Neural cell (in vitro differentiated cells): Measurements from ENCODE around the gene C1R. TPM values are rescaled to one million over a fixed set of nuclear protein-coding genes. Genes with fewer than 3 reads are reported as not detected.

Experiments
- H2AFZ ChIP-seq: fragments of 200-600, 300-800 bp; sonication (generic), shearing (Covaris generic); 2 replicates; pipeline ENCODE4 v1.6.0; 2014; ENCODE audit warnings: low read depth, mild to moderate bottlenecking, antibody characterized with exemption, low read length, moderate library complexity
- H3F3A ChIP-seq: fragments of 200-600 bp; shearing (Covaris generic); 2 replicates; pipeline ENCODE4 v1.6.1; 2016; ENCODE audit warnings: mild to moderate bottlenecking, moderate library complexity, mixed read lengths, antibody characterized with exemption, low read length; ENCODE audit not compliant: insufficient read depth, poor library complexity, severe bottlenecking
- H3K27ac ChIP-seq: fragments of 200-600, 300-800 bp; sonication (generic), shearing (Covaris generic); 2 replicates; pipeline ENCODE4 v1.5.1; 2014; ENCODE audit warnings: mild to moderate bottlenecking, low read length, moderate library complexity
- H3K27me3 ChIP-seq: fragments of 300-800, 200-600 bp; sonication (generic), shearing (Covaris generic); 2 replicates; pipeline ENCODE4 v1.6.0; 2014; ENCODE audit warnings: mild to moderate bottlenecking, low read depth, low read length, moderate library complexity; ENCODE audit not compliant: insufficient read depth
- H3K36me3 ChIP-seq: fragments of 300-800, 200-600 bp; sonication (generic), shearing (Covaris generic); 2 replicates; pipeline ENCODE4 v1.5.1; 2014; ENCODE audit warnings: mild to moderate bottlenecking, antibody characterized with exemption, low read length, moderate library complexity; ENCODE audit not compliant: insufficient read depth
- H3K4me2 ChIP-seq: fragments of 300-800, 200-600 bp; sonication (generic), shearing (Covaris generic); 2 replicates; pipeline ENCODE4 v1.6.0; 2014; ENCODE audit warnings: mild to moderate bottlenecking, low read length
- H3K4me3 ChIP-seq: fragments of 300-800, 200-600 bp; sonication (generic), shearing (Covaris generic); 2 replicates; pipeline ENCODE4 v1.5.1; 2014; ENCODE audit warnings: mild to moderate bottlenecking, low read length, moderate library complexity
- H3K79me2 ChIP-seq: fragments of 200-600 bp; shearing (Covaris generic); replicated peaks from 2 replicates; pipeline ENCODE4 v1.6.0; 2014; ENCODE audit warnings: mild to moderate bottlenecking, low read length, moderate library complexity; ENCODE audit not compliant: insufficient read depth
- H3K9ac ChIP-seq: fragments of 300-800, 200-600 bp; sonication (generic), shearing (Covaris generic); 2 replicates; pipeline ENCODE4 v1.6.1; 2016; ENCODE audit warnings: mild to moderate bottlenecking, low read length, mixed read lengths
- H3K9me2 ChIP-seq: fragments of 200-600 bp; shearing (Covaris generic); 2 replicates; pipeline ENCODE4 v1.6.1; 2016; ENCODE audit warnings: mild to moderate bottlenecking, low read length, mixed read lengths; ENCODE audit not compliant: insufficient read depth
- H3K9me3 ChIP-seq: fragments of 200-600, 300-800 bp; sonication (generic), shearing (Covaris generic); 2 replicates; pipeline ENCODE4 v1.6.1; 2016; ENCODE audit warnings: mild to moderate bottlenecking, mixed run types, low read length, moderate library complexity, mixed read lengths
- H4K20me1 ChIP-seq: fragments of 200-600 bp; shearing (Covaris generic); 2 replicates; pipeline ENCODE4 v1.6.1; 2016; ENCODE audit warnings: mild to moderate bottlenecking, mixed run types; ENCODE audit not compliant: insufficient read depth
- CTCF ChIP-seq: fragments of 450-650 bp; IDR thresholded peaks from 2 replicates; pipeline ENCODE4 v1.5.1; 2014; ENCODE audit warnings: antibody characterized with exemption, mild to moderate bottlenecking, moderate library complexity; ENCODE audit not compliant: poor library complexity, severe bottlenecking
- EP300 ChIP-seq: fragments of 450-650 bp; conservative IDR thresholded peaks from 2 replicates; pipeline ENCODE4 v1.6.1; 2014; ENCODE audit warnings: antibody characterized with exemption, mild to moderate bottlenecking, moderate library complexity; ENCODE audit not compliant: poor library complexity, severe bottlenecking
- EZH2 ChIP-seq: fragments of 200-600, 300-800 bp; shearing (Covaris generic), sonication (generic); IDR thresholded peaks from 2 replicates; pipeline ENCODE4 v1.6.1; 2014; ENCODE audit warnings: antibody characterized with exemption, low read length, borderline replicate concordance, mild to moderate bottlenecking; ENCODE audit not compliant: insufficient read depth, poor library complexity, severe bottlenecking
- MXI1 ChIP-seq: fragments of 450-650 bp; conservative IDR thresholded peaks from 2 replicates; pipeline ENCODE4 v1.6.1; 2014; ENCODE audit warnings: antibody characterized with exemption, mild to moderate bottlenecking; ENCODE audit not compliant: poor library complexity, severe bottlenecking
- POLR2AphosphoS5 ChIP-seq: IDR thresholded peaks from 2 replicates; pipeline ENCODE4 v1.6.1; 2012
- RAD21 ChIP-seq: fragments of 450-650 bp; conservative IDR thresholded peaks from 2 replicates; pipeline ENCODE4 v1.6.1; 2014; ENCODE audit warnings: antibody characterized with exemption, mild to moderate bottlenecking, moderate library complexity
- REST ChIP-seq: IDR thresholded peaks from 2 replicates; pipeline ENCODE4 v1.6.1; 2012; ENCODE audit warnings: borderline replicate concordance
- SMC3 ChIP-seq: fragments of 450-650 bp; conservative IDR thresholded peaks from 2 replicates; pipeline ENCODE4 v1.6.1; 2014; ENCODE audit warnings: antibody characterized with exemption, mild to moderate bottlenecking, moderate library complexity; ENCODE audit not compliant: poor library complexity
- TAF1 ChIP-seq: IDR thresholded peaks from 2 replicates; pipeline ENCODE4 v1.6.1; 2012; ENCODE audit warnings: low read depth
- polyA minus RNA-seq: library from RNA; depleted of rRNA, polyadenylated mRNA; stranded (reverse); fragments of >200 nt; gene quantifications from 2 replicates; pipeline ENCODE4 v1.2.3, GENCODE V29; 2014
- polyA plus RNA-seq: library from polyadenylated mRNA; depleted of rRNA; stranded (reverse); fragments of >200 nt; gene quantifications from 2 replicates; pipeline ENCODE4 v1.2.3, GENCODE V29; 2014

C1R gene
- 1.7 and 1.9 TPM in 2 replicates for polyA plus RNA-seq
- 0.58 and 0.73 TPM in 2 replicates for polyA minus RNA-seq

- no peak within 1 kb of the TSS for H3K27ac ChIP-seq
- no peaks in the 10 kb centered on the region for H3K9me3 ChIP-seq
- no peaks in the 10 kb centered on the region for H3K9me2 ChIP-seq
- no peaks in the 10 kb centered on the region for H3K79me2 ChIP-seq
- TF ChIP-seq REST = no peak
- TF ChIP-seq CTCF = peak; percentile 73
- peak; percentile 69 for TF ChIP-seq SMC3
- TF ChIP-seq RAD21 = peak; percentile 60
- H3K4me3 ChIP-seq = no peak within 1 kb of the TSS
- H2AFZ ChIP-seq = no peak within 1 kb of the TSS
- no peaks in the 10 kb centered on the region for H4K20me1 ChIP-seq
- H3K9ac ChIP-seq = no peak within 1 kb of the TSS
- H3K27me3 ChIP-seq = no peaks in the 10 kb centered on the region
- H3F3A ChIP-seq = no peaks in the 10 kb centered on the region
- H3K36me3 ChIP-seq = no peaks in the 10 kb centered on the region
- no peak within 1 kb of the TSS for H3K4me2 ChIP-seq
These were observed at the start of gene C1R for GRCh38 chr12:7092229-7092985. Gene C1R, minus strand, starts transcription at chr12:7092445. Its CDS starts 57 bp downstream, at chr12:7092388.

- no peaks in the 10 kb centered on the region for H3K27me3 ChIP-seq
- H3K9me2 ChIP-seq = no peaks in the 10 kb centered on the region
- H3K9me3 ChIP-seq = no peaks in the 10 kb centered on the region
- H2AFZ ChIP-seq = no peak overlapping the region
- H3K4me2 ChIP-seq = no peak overlapping the region
- no peaks in the 10 kb centered on the region for H4K20me1 ChIP-seq
- TF ChIP-seq EP300 (no peak), MXI1 (no peak), SMC3 (no peak), CTCF (no peak), RAD21 (no peak), POLR2AphosphoS5 (no peak), REST (no peak), EZH2 (no peak), TAF1 (no peak)
- H3K9ac ChIP-seq = no peak overlapping the region
- no peaks in the 10 kb centered on the region for H3F3A ChIP-seq
- no peak overlapping the region for H3K27ac ChIP-seq
- peaks cover 23% of the 10 kb centered on the region for H3K36me3 ChIP-seq
- no peak overlapping the region for H3K4me3 ChIP-seq
- H3K79me2 ChIP-seq = no peaks in the 10 kb centered on the region
These were observed 49.2 kb upstream of the C1R start for GRCh38 chr12:7141351-7142005.
